ENCODE data around the gene ARID5A. TPM values are rescaled to one million over a fixed set of nuclear protein-coding genes. Genes with fewer than 3 reads are reported as not detected.

The ARID5A gene
- total and polyA plus RNA-seq, 2 of the 13 experiments (the other 11 are each of a cell fraction or from before 2014, with no cell fraction given), result 6.0 to 9.5 TPM

- no peak for TF ChIP-seq ZNF512B (CRISPR knock-in tag; IDR thresholded peaks at IDR 0.05; ENCODE audit: borderline replicate concordance)
- TF ChIP-seq RAD51 (IDR thresholded peaks at IDR 0.05; ENCODE audit: borderline replicate concordance), result no peak
- TF ChIP-seq ZNF205 (CRISPR knock-in tag; IDR thresholded peaks at IDR 0.05), result peak; percentile 74; the same call in 1 of the 2 replicates
- TF ChIP-seq ZNF703 (CRISPR knock-in tag; IDR thresholded peaks at IDR 0.05; ENCODE audit: borderline replicate concordance), result no peak
- no peak for TF ChIP-seq ZNF33B (CRISPR knock-in tag; IDR thresholded peaks at IDR 0.05)
- no peak for TF ChIP-seq CEBPB (IDR thresholded peaks at IDR 0.05; ENCODE audit: borderline replicate concordance, low read depth, low read length)
- TF ChIP-seq, protein P1, sequence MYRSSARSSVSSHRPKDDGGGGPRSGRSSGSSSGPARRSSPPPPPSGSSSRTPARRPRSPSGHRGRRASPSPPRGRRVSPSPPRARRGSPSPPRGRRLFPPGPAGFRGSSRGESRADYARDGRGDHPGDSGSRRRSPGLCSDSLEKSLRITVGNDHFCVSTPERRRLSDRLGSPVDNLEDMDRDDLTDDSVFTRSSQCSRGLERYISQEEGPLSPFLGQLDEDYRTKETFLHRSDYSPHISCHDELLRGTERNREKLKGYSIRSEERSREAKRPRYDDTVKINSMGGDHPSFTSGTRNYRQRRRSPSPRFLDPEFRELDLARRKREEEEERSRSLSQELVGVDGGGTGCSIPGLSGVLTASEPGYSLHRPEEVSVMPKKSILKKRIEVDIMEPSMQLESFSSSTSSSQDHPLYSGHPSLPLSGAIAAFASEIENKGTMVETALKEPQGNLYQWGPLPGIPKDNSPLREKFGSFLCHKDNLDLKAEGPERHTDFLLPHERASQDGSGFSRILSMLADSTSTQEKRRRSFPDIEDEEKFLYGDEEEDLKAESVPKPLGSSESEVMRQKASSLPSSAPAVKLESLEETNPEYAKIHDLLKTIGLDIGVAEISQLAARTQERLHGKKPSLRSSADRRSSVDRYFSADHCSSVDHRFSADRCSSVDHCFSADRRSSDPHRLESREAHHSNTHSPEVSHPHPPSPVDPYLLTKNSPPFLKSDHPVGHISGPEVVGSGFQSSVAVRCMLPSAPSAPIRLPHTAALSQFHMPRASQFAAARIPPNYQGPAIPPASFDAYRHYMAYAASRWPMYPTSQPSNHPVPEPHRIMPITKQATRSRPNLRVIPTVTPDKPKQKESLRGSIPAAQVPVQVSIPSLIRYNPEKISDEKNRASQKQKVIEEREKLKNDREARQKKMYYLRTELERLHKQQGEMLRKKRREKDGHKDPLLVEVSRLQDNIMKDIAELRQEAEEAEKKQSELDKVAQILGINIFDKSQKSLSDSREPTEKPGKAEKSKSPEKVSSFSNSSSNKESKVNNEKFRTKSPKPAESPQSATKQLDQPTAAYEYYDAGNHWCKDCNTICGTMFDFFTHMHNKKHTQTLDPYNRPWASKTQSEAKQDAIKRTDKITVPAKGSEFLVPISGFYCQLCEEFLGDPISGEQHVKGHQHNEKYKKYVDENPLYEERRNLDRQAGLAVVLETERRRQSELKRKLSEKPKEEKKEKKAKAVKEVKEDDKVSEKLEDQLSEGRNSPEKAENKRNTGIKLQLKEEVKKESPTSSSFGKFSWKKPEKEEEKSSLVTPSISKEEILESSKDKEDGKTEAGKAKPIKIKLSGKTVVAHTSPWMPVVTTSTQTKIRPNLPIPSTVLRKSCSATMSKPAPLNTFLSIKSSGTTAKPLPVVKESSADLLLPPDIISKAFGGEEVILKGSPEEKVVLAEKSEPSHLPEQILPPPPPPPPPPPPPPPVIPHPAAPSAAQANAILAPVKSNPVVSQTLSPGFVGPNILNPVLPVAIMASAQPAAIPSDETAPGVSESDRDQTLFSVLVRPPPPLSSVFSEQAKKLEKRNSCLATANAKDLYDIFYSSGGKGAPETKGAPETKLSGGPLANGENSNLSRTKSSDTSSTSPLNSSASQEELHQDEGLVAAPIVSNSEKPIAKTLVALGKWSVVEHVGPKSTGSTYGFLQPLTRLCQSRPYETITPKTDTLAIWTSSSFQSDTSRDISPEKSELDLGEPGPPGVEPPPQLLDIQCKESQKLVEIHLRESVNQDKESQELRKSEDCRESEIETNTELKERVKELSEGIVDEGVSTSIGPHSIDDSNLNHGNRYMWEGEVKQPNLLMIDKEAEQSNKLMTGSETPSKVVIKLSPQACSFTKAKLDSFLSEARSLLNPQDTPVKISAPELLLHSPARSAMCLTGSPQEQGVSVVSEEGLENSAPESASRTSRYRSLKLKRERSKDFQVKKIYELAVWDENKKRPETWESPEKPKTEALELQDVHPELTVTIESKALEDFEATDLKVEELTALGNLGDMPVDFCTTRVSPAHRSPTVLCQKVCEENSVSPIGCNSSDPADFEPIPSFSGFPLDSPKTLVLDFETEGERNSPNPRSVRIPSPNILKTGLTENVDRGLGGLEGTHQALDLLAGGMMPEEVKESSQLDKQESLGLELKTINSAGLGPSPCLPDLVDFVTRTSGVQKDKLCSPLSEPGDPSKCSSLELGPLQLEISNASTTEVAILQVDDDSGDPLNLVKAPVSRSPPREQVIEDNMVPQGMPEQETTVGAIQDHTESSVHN (CRISPR knock-in tag; IDR thresholded peaks at IDR 0.05), result no peak
- TF ChIP-seq MNT (IDR thresholded peaks at IDR 0.05), result no peak
- TF ChIP-seq CREB1 (IDR thresholded peaks at IDR 0.05), result no peak
- no peak for TF ChIP-seq CREB1 (CRISPR knock-in tag; IDR thresholded peaks at IDR 0.05)
- 0 out of 2 replicates have a peak, but pooled peaks have one; percentile 35 for TF ChIP-seq ZNF350 (CRISPR knock-in tag; IDR thresholded peaks at IDR 0.05; ENCODE audit: borderline replicate concordance, low read depth)
- TF ChIP-seq ZBTB26 (CRISPR knock-in tag; IDR thresholded peaks at IDR 0.05; ENCODE audit: borderline replicate concordance), result peak; percentile 56; the same call in 1 of the 2 replicates
- TF ChIP-seq NFRKB (IDR thresholded peaks at IDR 0.05), result no peak
- no peak for TF ChIP-seq FOXP1 (IDR thresholded peaks at IDR 0.05)
- TF ChIP-seq FOXP1 (CRISPR knock-in tag; IDR thresholded peaks at IDR 0.05), result no peak
- TF ChIP-seq EEA1 (CRISPR knock-in tag; IDR thresholded peaks at IDR 0.05; ENCODE audit: borderline replicate concordance), result no peak
- TF ChIP-seq MAFG (CRISPR knock-in tag; IDR thresholded peaks at IDR 0.05), result no peak
Measured at GRCh38 chr2:96509114-96509846, 27.3 kb upstream of the ARID5A start (continued).
